NOMO-1 (cell line): ENCODE measurements around the gene KCNN2.
"Not testable (repeated sequence)": the region's sequence is repeated elsewhere in the genome, so short reads cannot be mapped to it uniquely, and the experiment has no call there.

Experiments
- DNase-seq, 2 experiments: peaks; one replicate each; lab custom pipeline; 2025; ENCODE audit not compliant: unreplicated experiment in 2 of 2; lab: John Stamatoyannopoulos, UW

KCNN2 gene

GRCh38 chr5:114418176-114419066, 56.6 kb downstream of the KCNN2 start:
- peak; percentile 63 to 92 for DNase-seq

GRCh38 chr5:114419067-114419388, 57.2 kb downstream of the KCNN2 start:
- no peak for DNase-seq

DNA sequence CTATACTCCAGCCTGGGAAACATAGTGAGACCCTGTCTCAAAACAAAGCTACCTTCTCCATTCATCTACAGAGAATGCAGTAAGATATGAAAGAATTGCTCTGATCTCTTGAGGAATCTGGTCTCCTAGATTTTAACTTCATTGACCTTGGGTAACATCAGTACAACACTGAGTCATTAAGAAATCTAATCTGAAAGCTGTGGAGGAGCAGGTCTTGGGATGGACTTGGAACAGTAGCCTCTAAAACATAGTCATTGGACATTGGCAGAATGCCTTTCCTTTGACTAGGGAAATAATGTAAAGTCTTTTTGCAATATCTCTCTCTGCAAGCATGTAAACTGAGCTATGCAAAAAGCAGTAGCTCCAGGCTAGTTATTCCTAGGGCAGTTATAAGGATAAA, 58.1 kb downstream of the KCNN2 start:
- no peak for DNase-seq

DNA sequence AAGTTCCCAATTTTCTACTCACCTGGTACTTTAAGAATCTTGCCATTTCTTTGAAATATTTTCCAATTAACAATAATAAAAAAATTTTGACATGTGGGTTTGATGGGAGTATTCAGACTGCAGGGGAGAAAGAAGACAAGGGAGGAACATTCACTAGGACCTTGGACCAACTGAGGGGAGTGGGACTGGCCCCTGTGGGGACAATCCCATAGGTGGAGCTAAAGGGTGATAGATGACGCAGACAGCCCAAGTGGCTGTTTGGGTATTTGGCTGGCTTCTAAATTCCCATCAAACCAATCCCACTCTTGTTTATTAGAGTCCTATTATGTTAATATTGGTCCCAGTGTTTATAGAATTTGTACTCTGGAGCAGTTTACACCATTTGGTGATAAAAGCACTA, 65.3 kb downstream of the KCNN2 start:
- no peak for DNase-seq

GRCh38 chr5:114430532-114430931, 68.7 kb downstream of the KCNN2 start:
- no peak for DNase-seq

DNA sequence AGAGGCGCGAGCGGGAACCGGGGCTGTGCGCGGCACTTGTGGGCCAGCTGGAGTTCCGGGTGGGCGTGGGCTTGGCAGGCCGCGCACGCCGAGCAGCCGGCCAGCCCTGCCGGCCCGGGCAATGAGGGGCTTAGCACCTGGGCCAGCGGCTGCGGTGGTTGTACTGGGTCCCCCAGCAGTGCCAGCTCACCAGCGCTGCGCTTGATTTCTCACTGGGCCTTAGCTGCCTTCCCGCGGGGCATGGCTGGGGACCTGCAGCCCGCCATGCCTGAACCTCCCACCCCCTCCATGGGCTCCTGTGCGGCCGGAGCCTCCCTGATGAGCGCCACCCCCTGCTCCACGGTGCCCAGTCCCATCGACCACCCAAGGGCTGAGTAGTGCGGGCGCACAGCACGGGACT, 70.8 kb downstream of the KCNN2 start:
- not testable (repeated sequence) for DNase-seq

GRCh38 chr5:114434396-114435219, 72.7 kb downstream of the KCNN2 start:
- peak in 1 of 2 experiments; percentile 22 for DNase-seq

- no peak for DNase-seq
Measured at GRCh38 chr5:114435220-114435481, 73.3 kb downstream of the KCNN2 start.

DNA sequence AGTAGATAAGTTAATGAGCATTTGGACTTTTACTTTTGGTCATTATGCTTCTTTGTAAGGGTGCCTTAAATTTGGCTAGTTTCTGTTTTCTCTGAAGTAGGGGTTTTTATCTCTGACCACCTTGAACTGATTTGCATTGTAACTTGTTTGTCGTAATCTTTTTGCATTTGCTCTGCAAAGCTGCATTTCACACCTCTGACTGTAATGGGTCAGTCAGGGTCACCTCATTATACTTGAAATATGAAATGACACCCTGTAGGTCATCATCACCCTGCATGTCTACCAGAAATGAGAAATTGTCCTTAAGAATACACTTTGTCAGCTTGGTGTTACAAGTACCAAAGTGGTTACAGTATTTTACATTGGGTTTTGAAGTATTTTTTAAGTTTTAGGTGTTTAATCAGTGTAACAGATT, 74.0 kb downstream of the KCNN2 start:
- no peak for DNase-seq

GRCh38 chr5:114437936-114438335, 76.1 kb downstream of the KCNN2 start:
- no peak for DNase-seq

- DNase-seq = no peak
Measured at GRCh38 chr5:114438471-114438870, 76.6 kb downstream of the KCNN2 start.

DNA sequence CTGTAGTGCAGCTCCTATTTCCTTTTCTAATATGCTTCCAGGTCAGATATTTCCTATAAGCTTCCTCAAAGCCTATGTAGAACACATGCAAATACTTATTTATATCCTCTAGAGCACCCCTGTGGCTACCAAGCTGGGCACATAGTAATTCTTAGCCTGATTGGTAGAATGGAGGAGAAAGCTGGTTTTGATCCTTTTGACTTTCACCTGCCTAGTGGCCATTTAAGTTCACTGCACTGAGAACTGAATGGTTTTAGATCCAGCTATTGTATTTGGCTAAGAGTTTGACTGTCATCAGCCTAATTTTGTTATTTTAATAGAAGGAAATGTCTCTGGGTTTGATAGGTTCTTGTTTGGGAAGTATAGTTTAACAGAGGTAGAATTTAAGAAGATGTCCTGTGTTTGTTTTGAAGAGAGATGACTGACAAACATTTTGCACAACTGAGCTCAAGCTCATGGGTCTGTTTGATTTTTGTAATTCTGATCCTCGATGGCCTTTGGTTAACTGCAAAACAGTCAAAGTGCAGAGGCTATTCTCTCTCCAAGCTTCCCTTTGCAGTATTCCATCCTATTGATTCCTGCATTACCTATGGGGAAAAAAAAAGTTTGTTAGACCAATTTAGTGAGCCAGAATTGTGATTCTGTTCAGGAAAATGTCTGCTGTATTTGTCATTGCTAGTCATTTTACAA, 85.4 kb downstream of the KCNN2 start:
- peak in 1 of 2 experiments; percentile 33 for DNase-seq

GRCh38 chr5:114448481-114448880, 86.6 kb downstream of the KCNN2 start:
- DNase-seq = no peak

DNA sequence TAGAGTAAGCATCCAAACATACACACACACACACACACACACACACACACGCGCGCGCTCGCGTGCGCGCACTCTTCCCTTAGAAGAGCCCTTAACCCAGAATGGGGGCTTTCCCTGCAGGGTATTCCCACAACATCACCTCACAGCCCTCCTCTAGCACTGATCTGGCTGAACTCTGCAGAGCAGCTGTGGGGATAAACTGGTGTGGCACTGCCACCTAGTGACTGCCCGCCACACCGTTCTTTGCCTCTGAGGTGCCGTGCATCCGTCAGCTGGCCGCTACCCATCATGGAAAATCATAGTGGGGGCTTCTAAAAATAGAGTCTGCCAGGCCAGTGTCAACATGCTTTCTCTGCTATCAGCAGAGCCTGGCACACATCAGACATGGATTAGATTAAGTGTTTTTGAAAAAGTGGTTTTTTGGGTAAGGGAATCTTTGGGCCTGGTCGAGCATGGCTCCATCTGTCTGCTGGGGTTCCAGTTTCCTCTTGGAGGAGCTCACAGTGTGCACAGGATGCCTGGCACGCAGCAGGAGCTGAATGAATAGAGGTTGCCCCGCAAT, 88.1 kb downstream of the KCNN2 start:
- peak; percentile 31 to 55 for DNase-seq

- DNase-seq = no peak
Measured at GRCh38 chr5:114450437-114450836, 88.6 kb downstream of the KCNN2 start.

DNA sequence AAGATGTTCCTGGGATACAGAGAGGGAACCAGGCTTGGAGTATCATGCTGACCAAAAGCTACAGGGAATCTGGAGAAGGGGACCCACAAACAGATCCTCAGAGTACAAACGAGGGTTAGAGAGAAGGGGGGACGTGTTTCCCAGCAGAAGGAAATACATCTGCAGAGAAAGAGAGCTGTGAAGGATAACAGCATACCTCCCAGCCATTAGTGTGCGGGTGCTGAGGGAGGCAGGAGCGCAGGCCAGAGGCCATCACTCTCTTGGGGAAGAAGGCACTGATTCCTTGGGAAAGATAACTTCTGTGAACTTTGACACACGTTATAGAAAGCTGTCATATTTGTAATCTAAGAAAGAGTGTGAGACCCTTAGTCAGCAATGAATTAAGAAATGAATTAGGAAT, 96.9 kb downstream of the KCNN2 start:
- no peak for DNase-seq

DNA sequence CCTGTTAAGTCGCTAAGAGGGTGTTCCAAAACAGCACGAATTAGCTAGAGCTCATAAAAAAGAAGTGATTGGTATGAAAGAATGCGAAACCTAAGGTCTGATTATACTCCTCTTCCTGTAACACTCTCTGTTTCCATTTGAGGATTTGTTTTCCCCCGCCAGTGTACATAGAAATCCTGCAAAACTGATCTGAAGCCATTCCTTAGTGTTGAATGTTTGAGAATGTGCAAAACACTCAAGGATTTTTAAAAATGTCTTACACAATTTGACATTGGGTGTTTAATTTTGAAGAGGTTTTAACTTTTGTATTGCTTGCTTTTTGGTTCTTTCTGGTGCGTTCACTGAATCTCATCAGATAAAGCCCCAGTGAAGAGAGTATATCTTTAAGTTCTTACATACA, 105.3 kb downstream of the KCNN2 start:
- DNase-seq = no peak

- peak; percentile 44 to 82 for DNase-seq
Measured at GRCh38 chr5:114467729-114468128, 105.9 kb downstream of the KCNN2 start.

DNA sequence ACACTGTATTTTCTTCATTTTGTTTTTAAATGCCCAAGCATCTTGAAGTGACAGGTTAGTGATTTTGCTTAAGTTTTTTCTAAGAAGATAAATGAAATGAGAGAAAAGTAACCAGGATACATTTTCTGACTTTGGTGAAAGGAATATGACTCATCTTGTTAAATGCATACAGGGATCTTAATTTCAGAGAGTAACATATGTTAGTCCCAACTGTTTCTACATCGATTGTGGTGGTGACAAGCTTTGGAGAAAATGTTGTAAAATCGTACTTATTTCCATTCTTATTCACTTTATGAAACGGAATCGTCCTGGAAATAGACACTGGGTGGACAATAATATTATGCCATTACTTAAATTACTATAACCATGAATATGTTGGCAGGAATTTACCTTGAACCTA, 107.5 kb downstream of the KCNN2 start:
- no peak for DNase-seq

DNA sequence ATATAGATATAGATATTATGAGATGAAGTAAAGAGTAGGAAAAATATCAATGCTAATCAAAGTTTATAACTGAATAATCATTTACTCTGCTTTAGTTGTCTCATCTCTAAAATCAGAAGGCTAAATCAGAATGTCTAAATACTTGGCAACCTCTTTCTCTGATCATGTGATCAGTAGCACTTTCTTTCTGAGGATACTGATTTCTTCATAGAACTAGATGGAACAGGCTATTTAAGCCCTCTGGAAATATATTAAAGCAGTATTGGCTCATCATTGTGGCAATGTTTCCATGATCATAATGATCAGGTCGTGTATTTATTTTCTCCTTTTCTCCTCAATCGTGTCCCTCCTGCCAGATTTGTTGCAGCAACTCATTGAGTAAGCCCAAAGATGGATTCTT, 109.7 kb downstream of the KCNN2 start:
- no peak for DNase-seq

DNA sequence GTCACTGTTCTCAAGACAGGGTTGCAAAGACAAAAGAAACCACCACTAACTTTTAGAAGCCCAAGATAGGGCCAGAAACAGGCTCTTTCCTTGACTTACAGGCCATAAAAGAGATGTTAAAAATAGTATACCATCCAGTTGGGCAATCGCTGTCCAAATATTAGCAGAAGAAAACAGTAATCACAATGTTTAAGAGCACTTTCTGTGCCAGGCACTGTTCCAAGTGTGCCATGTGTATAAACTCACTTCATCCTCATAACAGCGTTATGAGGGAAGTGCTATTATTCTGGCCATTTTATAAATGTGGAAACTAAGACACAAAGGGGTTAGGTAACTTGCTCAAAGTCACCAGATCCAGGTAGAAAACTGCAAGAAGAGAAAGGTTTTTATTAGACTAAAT, 111.7 kb downstream of the KCNN2 start:
- no peak for DNase-seq
